GM06990 (cell line): Measurements from ENCODE around the gene RHBDL1.

Source experiments
- DNase-seq: peaks from one replicate; pipeline ENCODE4 v3.0.0-alpha.2; 2011; ENCODE audit not compliant: insufficient read length; ENCODE audit errors: extremely low read depth
- H3K27me3 ChIP-seq: replicated peaks from 2 replicates; pipeline ENCODE4 v1.6.0; 2011; ENCODE audit warnings: low read length; ENCODE audit not compliant: control insufficient read depth, insufficient read depth
- H3K36me3 ChIP-seq: 2 replicates; pipeline ENCODE4 v1.5.1; 2011; ENCODE audit warnings: low read length; ENCODE audit not compliant: control insufficient read depth, insufficient read depth
- H3K4me3 ChIP-seq: replicated peaks from 2 replicates; pipeline ENCODE4 v1.5.1; 2011; ENCODE audit warnings: low read depth, mild to moderate bottlenecking, control low read depth, low read length
- CTCF ChIP-seq: IDR thresholded peaks from 2 replicates; pipeline ENCODE4 v1.5.1; 2011; ENCODE audit warnings: low read length, control low read depth, mild to moderate bottlenecking, inconsistent platforms; ENCODE audit not compliant: insufficient read depth, poor library complexity, severe bottlenecking

Gene RHBDL1

GRCh38 chr16:718389-718788 is 42.9 kb downstream of the RHBDL1 start:
- Histone ChIP-seq H3K27me3 (no peaks in the 10 kb centered on the region), H3K36me3 (peaks cover 2% of the 10 kb centered on the region; the same call in 1 of the 2 replicates), H3K4me3 (no peak overlapping the region)
- DNase-seq: no peak
- no peak for TF ChIP-seq CTCF

GRCh38 chr16:718922-719321 is 43.5 kb downstream of the RHBDL1 start:
- Histone ChIP-seq H3K27me3 (no peaks in the 10 kb centered on the region), H3K36me3 (peaks cover 2% of the 10 kb centered on the region; the same call in 1 of the 2 replicates), H3K4me3 (no peak overlapping the region)
- TF ChIP-seq CTCF: no peak
- DNase-seq: no peak

- no peaks in the 10 kb centered on the region for H3K27me3 ChIP-seq
- peak overlapping the region; percentile 89 for H3K4me3 ChIP-seq
- peaks cover 2% of the 10 kb centered on the region; the same call in 1 of the 2 replicates for H3K36me3 ChIP-seq
- peak; percentile 30 for TF ChIP-seq CTCF
- DNase-seq: no peak
Measured at GRCh38 chr16:719815-720446, 44.5 kb downstream of the RHBDL1 start.

- peak; percentile 76 for DNase-seq
- peak; percentile 47 for TF ChIP-seq CTCF
- no peaks in the 10 kb centered on the region for H3K27me3 ChIP-seq
Measured at GRCh38 chr16:720447-720989, 45.0 kb downstream of the RHBDL1 start.

GRCh38 chr16:720990-721764 is 45.7 kb downstream of the RHBDL1 start, which contains the start of gene ANTKMT:
ANTKMT (plus strand) TSS chr16:721146; CDS start chr16:721275, 129 bp downstream.
- H3K4me3 ChIP-seq: peak within 1 kb of the TSS; percentile 89
- H3K27me3 ChIP-seq: no peaks in the 10 kb centered on the region
- no peak for TF ChIP-seq CTCF
- peak; percentile 94 for DNase-seq
- H3K36me3 ChIP-seq: peaks cover 2% of the 10 kb centered on the region; the same call in 1 of the 2 replicates

More at GRCh38 chr16:720447-720989, 45.0 kb downstream of the RHBDL1 start:
- Histone ChIP-seq H3K4me3 (peak overlapping the region; percentile 89), H3K36me3 (peaks cover 2% of the 10 kb centered on the region; the same call in 1 of the 2 replicates)
